NB4 (cell line): Measurements from ENCODE around the gene UNC5CL.

ENCODE experiments used
- CTCF ChIP-seq: IDR thresholded peaks from one replicate; pipeline ENCODE4 v1.5.1; 2012; ENCODE audit warnings: low read depth, low read length
- MYC ChIP-seq: IDR thresholded peaks from 2 replicates; pipeline ENCODE4 v1.6.1; 2011; ENCODE audit warnings: low read depth, low read length
- TF ChIP-seq, protein P1 (sequence below): IDR thresholded peaks from 2 replicates; pipeline ENCODE4 v1.6.1; 2011; ENCODE audit warnings: low read depth, low read length

- TF ChIP-seq CTCF (no peak), MYC (no peak)
- TF ChIP-seq, protein P1, sequence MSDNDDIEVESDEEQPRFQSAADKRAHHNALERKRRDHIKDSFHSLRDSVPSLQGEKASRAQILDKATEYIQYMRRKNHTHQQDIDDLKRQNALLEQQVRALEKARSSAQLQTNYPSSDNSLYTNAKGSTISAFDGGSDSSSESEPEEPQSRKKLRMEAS: no peak
These were observed 56.1 kb downstream of the UNC5CL start for GRCh38 chr6:40982917-40983316.
